K562 (cell line): ENCODE results near the gene ACAA2. TPM values are rescaled to one million over a fixed set of nuclear protein-coding genes. Genes with fewer than 3 reads are reported as not detected.

ENCODE experiments used
- ATAC-seq: fragments of 200-7000 bp; cut with Tn5 transposase; 3 replicates; pipeline ENCODE4 v1.9.1; 2020; ENCODE audit warnings: moderate library complexity
- BruUV-seq: library from RNA; stranded (reverse); fragments of 400-500 nt; replicated peaks from 2 replicates; lab custom pipeline; 2021; lab: Mats Ljungman, UMichigan
- CTCF ChIA-PET: fragments of 300-600 bp; formaldehyde crosslinking; extraction: SDS; loops from one replicate; lab custom pipeline; 2021; ENCODE audit warnings: low intra/inter-chr PET ratio; lab: Yijun Ruan, JAX
- POLR2A ChIA-PET: fragments of 300-600, 350-650 bp; sonication (Branson Sonifier 250); formaldehyde crosslinking; extraction: SDS; loops from one replicate; lab custom pipeline; 2021; ENCODE audit warnings: antibody characterized with exemption, inconsistent platforms; lab: Yijun Ruan, JAX
- DNase-seq, 4 experiments: peaks; one replicate each; pipeline versions ENCODE4 v3.0.0 to v3.0.0-alpha.2; 2011 to 2018; ENCODE audit warnings: low spot score in 3 of 4, mixed read lengths in 3 of 4; ENCODE audit errors: extremely low read depth in 1 of 4
- FAIRE-seq: peaks from 2 replicates; lab custom pipeline; 2011; peaks lifted over from hg19 to GRCh38; lab: Jason Lieb, UNC
- H2AFZ ChIP-seq: 2 replicates; pipeline ENCODE4 v1.6.0; 2011; ENCODE audit warnings: low read depth, low read length, control low read depth, inconsistent platforms
- H3K27ac ChIP-seq: fragments of 200-600 bp; 3 replicates; pipeline ENCODE4 v1.8.0; 2011; ENCODE audit warnings: low read depth, mild to moderate bottlenecking, control low read depth, inconsistent platforms, low read length, moderate library complexity, mixed read lengths; ENCODE audit errors: extremely low read depth
- H3K27me3 ChIP-seq, 2 experiments: fragments of 300-600 bp in 1 of 2; 2 replicates in 1 of 2; 3 replicates in 1 of 2; pipeline versions ENCODE4 v1.6.0 to v1.8.0; 2011; ENCODE audit warnings: inconsistent platforms in 2 of 2, low read length in 2 of 2, mild to moderate bottlenecking in 1 of 2, mixed read lengths in 1 of 2, moderate library complexity in 1 of 2; ENCODE audit not compliant: control insufficient read depth in 2 of 2, insufficient read depth in 2 of 2
- H3K36me3 ChIP-seq: fragments of 300-600 bp; 3 replicates; pipeline ENCODE4 v1.8.0; 2011; ENCODE audit warnings: mild to moderate bottlenecking, low read length, inconsistent platforms; ENCODE audit not compliant: control insufficient read depth, insufficient read depth
- H3K4me1 ChIP-seq, 2 experiments: fragments of 200-600 bp in 1 of 2; replicated peaks in 1 of 2; 2 replicates in 1 of 2; 3 replicates in 1 of 2; pipeline versions ENCODE4 v1.5.1 to v1.8.0; 2011; ENCODE audit warnings: inconsistent platforms in 2 of 2, low read length in 2 of 2, mild to moderate bottlenecking in 1 of 2, mixed read lengths in 1 of 2, moderate library complexity in 1 of 2; ENCODE audit not compliant: control insufficient read depth in 2 of 2, insufficient read depth in 2 of 2
- H3K4me2 ChIP-seq: 2 replicates; pipeline ENCODE4 v1.6.1; 2011; ENCODE audit warnings: low read length, control low read depth, inconsistent platforms, mixed read lengths; ENCODE audit not compliant: insufficient read depth
- H3K4me3 ChIP-seq: fragments of 200-600 bp; sonication (generic), shearing (Covaris generic); 2 replicates; pipeline ENCODE4 v1.5.1; 2016; ENCODE audit warnings: control low read depth, inconsistent platforms
- H3K79me2 ChIP-seq: fragments of 200-600 bp; 3 replicates; pipeline ENCODE4 v1.8.0; 2011; ENCODE audit warnings: low read length, inconsistent platforms; ENCODE audit not compliant: control insufficient read depth, insufficient read depth
- H3K9ac ChIP-seq, 2 experiments: 2 replicates each; pipeline versions ENCODE4 v1.6.0 to v1.6.1; 2011; ENCODE audit warnings: low read depth in 2 of 2, low read length in 2 of 2, control low read depth in 1 of 2, inconsistent platforms in 1 of 2, mild to moderate bottlenecking in 1 of 2, mixed read lengths in 1 of 2; ENCODE audit not compliant: insufficient read depth in 1 of 2
- H3K9me1 ChIP-seq: one replicate; pipeline ENCODE4 v1.6.0; 2011; ENCODE audit warnings: inconsistent platforms, mild to moderate bottlenecking, low read length, moderate library complexity; ENCODE audit not compliant: control insufficient read depth, insufficient read depth
- H3K9me3 ChIP-seq: replicated peaks from 2 replicates; pipeline ENCODE4 v1.5.1; 2011; ENCODE audit warnings: low read depth, low read length, inconsistent platforms; ENCODE audit not compliant: control insufficient read depth, insufficient read depth
- H4K20me1 ChIP-seq: replicated peaks from 2 replicates; pipeline ENCODE4 v1.6.1; 2011; ENCODE audit warnings: low read length, inconsistent platforms, mixed read lengths; ENCODE audit not compliant: control insufficient read depth, insufficient read depth
- ESRRA ChIP-seq: fragments of 450-650 bp; IDR thresholded peaks from 2 replicates; pipeline ENCODE4 v1.6.1; 2014; ENCODE audit warnings: low read depth, mild to moderate bottlenecking, moderate library complexity, borderline replicate concordance
- MCM5 ChIP-seq: fragments of 450-650 bp; IDR thresholded peaks from 2 replicates; pipeline ENCODE4 v1.6.1; 2016; ENCODE audit warnings: low read depth
- NRF1 ChIP-seq, 2 experiments: fragments of 450-650 bp; IDR thresholded peaks in 1 of 2; conservative IDR thresholded peaks in 1 of 2; 2 replicates each; pipeline ENCODE4 v1.6.1; 2014; ENCODE audit warnings: mild to moderate bottlenecking in 2 of 2
- WGBS: fragments of 100-300 bp; shearing (Covaris generic); methylation state at CpG from one replicate; pipeline ENCODE4 v1.1.6; 2016; ENCODE audit warnings: low coverage, mixed read lengths; ENCODE audit not compliant: insufficient coverage; ENCODE audit errors: missing lambda C conversion rate; 5-methylcytosine and 5-hydroxymethylcytosine counted together
- in situ Hi-C: fragments of 300-500 bp; cut with MboI; formaldehyde crosslinking; loops from 4 replicates; pipeline ENCODE4 v1.15.0; 2018; ENCODE audit warnings: inconsistent platforms, mixed read lengths
- intact Hi-C: fragments of 100-400 bp; cut with micrococcal nuclease; formaldehyde crosslinking; loops from 2 replicates; pipeline ENCODE4 v1.14.2; 2022
- polyA plus RNA-seq, 8 experiments: library from polyadenylated mRNA; depleted of rRNA in 4 of 8; stranded (reverse) in 5 of 8; unstranded in 3 of 8; fragments of >200 nt; fragmentation: Nextera tagmentation in 2 of 8; fragmentation: Illumina TruSeq in 1 of 8; extraction: Ambion mirVana in 2 of 8; extraction: Trizol in 1 of 8; gene quantifications; 2 replicates each; pipeline versions ENCODE4 v1.2.1 to v1.2.3, GENCODE V29; 2011 to 2014; ENCODE audit warnings: inconsistent platforms in 1 of 8, missing spikeins in 1 of 8
- total RNA-seq, 7 experiments: library from RNA; depleted of rRNA in 6 of 7; stranded (reverse); fragments of >200 nt in 6 of 7; fragmentation: Illumina TruSeq in 2 of 7; extraction: Trizol in 2 of 7; gene quantifications; 2 replicates each; pipeline versions ENCODE4 v1.2.1 to v1.2.3, GENCODE V29; 2011 to 2021; ENCODE audit warnings: low replicate concordance in 1 of 7
- TF ChIP-seq, protein P1 (sequence below), 2 experiments: IDR thresholded peaks; 2 replicates each; pipeline ENCODE4 v1.6.1; 2011; ENCODE audit warnings: borderline replicate concordance in 1 of 2, control low read depth in 1 of 2, low read depth in 1 of 2, low read length in 1 of 2, mild to moderate bottlenecking in 1 of 2, mixed read lengths in 1 of 2, moderate library complexity in 1 of 2; ENCODE audit not compliant: insufficient read depth in 1 of 2, insufficient read length in 1 of 2, poor library complexity in 1 of 2, severe bottlenecking in 1 of 2; ENCODE audit errors: extremely low read depth in 1 of 2
- TF ChIP-seq, protein P2 (sequence below): fragments of 250-450 bp; sonication (Bioruptor Pico); IDR thresholded peaks from 2 replicates; pipeline ENCODE4 v1.8.0; 2021; ENCODE audit warnings: moderate library complexity, mild to moderate bottlenecking, inconsistent platforms
- TF ChIP-seq, protein P3 (sequence below): fragments of 450-650 bp; IDR thresholded peaks from 2 replicates; pipeline ENCODE4 v1.6.1; 2017; ENCODE audit warnings: antibody characterized with exemption, mild to moderate bottlenecking
- TF ChIP-seq, protein P4 (sequence below), 2 experiments: IDR thresholded peaks; 2 replicates each; pipeline ENCODE4 v1.6.1; 2012; ENCODE audit warnings: improper control_type of control experiment in 2 of 2, low read depth in 2 of 2, low read length in 2 of 2, borderline replicate concordance in 1 of 2
- TF ChIP-seq, protein P5 (sequence below), 2 experiments: fragments of 450-650 bp; conservative IDR thresholded peaks; 2 replicates each; pipeline ENCODE4 v1.6.1; 2017; ENCODE audit warnings: mild to moderate bottlenecking in 2 of 2, moderate library complexity in 2 of 2

The ACAA2 gene
- total and polyA plus RNA-seq, 9 of the 15 experiments (the other 6 are each of a cell fraction or from before 2014, with no cell fraction given): 13.2 to 31.5 (median 21.7) TPM

DNA sequence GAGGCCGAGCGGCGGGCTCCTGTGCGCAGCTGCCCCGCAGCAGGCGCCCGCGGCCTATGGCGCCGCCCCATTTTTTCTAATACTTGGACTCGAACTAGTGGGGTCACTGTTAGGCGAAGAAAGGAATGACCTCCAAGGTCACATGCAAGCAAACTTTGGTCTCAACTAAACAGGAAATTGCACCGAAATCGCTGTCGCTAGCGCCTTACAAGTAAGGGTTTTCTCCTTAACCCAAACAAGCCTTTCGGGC lies 339 bp downstream of the ACAA2 start:
- CTCF ChIA-PET: no interaction called here
- TF ChIP-seq ESRRA (peak; percentile 81), NRF1 (conservative IDR thresholded peaks at IDR 0.05 in 1 of 2, IDR thresholded peaks at IDR 0.05 in 1 of 2) (peak; percentile 78 to 81), MCM5 (no peak)
- TF ChIP-seq, protein P1, sequence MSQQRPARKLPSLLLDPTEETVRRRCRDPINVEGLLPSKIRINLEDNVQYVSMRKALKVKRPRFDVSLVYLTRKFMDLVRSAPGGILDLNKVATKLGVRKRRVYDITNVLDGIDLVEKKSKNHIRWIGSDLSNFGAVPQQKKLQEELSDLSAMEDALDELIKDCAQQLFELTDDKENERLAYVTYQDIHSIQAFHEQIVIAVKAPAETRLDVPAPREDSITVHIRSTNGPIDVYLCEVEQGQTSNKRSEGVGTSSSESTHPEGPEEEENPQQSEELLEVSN (IDR thresholded peaks at IDR 0.05; ENCODE audit: borderline replicate concordance in 1 of 2, extremely low read depth in 1 of 2, insufficient read depth in 1 of 2, insufficient read length in 1 of 2, low read depth in 1 of 2, low read length in 1 of 2, poor library complexity in 1 of 2, severe bottlenecking in 1 of 2): peak in 1 of 2 experiments; percentile 16
- TF ChIP-seq, protein P2, sequence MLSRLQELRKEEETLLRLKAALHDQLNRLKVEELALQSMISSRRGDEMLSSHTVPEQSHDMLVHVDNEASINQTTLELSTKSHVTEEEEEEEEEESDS: no peak
- TF ChIP-seq, protein P3, sequence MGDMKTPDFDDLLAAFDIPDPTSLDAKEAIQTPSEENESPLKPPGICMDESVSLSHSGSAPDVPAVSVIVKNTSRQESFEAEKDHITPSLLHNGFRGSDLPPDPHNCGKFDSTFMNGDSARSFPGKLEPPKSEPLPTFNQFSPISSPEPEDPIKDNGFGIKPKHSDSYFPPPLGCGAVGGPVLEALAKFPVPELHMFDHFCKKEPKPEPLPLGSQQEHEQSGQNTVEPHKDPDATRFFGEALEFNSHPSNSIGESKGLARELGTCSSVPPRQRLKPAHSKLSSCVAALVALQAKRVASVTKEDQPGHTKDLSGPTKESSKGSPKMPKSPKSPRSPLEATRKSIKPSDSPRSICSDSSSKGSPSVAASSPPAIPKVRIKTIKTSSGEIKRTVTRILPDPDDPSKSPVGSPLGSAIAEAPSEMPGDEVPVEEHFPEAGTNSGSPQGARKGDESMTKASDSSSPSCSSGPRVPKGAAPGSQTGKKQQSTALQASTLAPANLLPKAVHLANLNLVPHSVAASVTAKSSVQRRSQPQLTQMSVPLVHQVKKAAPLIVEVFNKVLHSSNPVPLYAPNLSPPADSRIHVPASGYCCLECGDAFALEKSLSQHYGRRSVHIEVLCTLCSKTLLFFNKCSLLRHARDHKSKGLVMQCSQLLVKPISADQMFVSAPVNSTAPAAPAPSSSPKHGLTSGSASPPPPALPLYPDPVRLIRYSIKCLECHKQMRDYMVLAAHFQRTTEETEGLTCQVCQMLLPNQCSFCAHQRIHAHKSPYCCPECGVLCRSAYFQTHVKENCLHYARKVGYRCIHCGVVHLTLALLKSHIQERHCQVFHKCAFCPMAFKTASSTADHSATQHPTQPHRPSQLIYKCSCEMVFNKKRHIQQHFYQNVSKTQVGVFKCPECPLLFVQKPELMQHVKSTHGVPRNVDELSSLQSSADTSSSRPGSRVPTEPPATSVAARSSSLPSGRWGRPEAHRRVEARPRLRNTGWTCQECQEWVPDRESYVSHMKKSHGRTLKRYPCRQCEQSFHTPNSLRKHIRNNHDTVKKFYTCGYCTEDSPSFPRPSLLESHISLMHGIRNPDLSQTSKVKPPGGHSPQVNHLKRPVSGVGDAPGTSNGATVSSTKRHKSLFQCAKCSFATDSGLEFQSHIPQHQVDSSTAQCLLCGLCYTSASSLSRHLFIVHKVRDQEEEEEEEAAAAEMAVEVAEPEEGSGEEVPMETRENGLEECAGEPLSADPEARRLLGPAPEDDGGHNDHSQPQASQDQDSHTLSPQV: 0 out of 2 replicates have a peak, but pooled peaks have one; percentile 18
- TF ChIP-seq, protein P4, sequence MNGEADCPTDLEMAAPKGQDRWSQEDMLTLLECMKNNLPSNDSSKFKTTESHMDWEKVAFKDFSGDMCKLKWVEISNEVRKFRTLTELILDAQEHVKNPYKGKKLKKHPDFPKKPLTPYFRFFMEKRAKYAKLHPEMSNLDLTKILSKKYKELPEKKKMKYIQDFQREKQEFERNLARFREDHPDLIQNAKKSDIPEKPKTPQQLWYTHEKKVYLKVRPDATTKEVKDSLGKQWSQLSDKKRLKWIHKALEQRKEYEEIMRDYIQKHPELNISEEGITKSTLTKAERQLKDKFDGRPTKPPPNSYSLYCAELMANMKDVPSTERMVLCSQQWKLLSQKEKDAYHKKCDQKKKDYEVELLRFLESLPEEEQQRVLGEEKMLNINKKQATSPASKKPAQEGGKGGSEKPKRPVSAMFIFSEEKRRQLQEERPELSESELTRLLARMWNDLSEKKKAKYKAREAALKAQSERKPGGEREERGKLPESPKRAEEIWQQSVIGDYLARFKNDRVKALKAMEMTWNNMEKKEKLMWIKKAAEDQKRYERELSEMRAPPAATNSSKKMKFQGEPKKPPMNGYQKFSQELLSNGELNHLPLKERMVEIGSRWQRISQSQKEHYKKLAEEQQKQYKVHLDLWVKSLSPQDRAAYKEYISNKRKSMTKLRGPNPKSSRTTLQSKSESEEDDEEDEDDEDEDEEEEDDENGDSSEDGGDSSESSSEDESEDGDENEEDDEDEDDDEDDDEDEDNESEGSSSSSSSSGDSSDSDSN (IDR thresholded peaks at IDR 0.05; ENCODE audit: borderline replicate concordance in 1 of 2, low read depth in 2 of 2, low read length in 2 of 2): 0 out of 4 replicates have a peak, but pooled peaks of 1 of the 2 experiments have one; percentile 9
- TF ChIP-seq, protein P5, sequence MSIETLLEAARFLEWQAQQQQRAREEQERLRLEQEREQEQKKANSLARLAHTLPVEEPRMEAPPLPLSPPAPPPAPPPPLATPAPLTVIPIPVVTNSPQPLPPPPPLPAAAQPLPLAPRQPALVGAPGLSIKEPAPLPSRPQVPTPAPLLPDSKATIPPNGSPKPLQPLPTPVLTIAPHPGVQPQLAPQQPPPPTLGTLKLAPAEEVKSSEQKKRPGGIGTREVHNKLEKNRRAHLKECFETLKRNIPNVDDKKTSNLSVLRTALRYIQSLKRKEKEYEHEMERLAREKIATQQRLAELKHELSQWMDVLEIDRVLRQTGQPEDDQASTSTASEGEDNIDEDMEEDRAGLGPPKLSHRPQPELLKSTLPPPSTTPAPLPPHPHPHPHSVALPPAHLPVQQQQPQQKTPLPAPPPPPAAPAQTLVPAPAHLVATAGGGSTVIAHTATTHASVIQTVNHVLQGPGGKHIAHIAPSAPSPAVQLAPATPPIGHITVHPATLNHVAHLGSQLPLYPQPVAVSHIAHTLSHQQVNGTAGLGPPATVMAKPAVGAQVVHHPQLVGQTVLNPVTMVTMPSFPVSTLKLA (conservative IDR thresholded peaks at IDR 0.05): 0 out of 4 replicates have a peak, but pooled peaks of 1 of the 2 experiments have one; percentile 15

More for the DNA sequence above, 339 bp downstream of the ACAA2 start:
- POLR2A ChIA-PET: interaction anchor here (0.9 to 1.9 kb wide), 2 partner anchors 9 to 19 kb away, joined by 3 to 5 read pairs; no protein-coding TSS in a partner anchor
- peak overlapping the region; percentile 62 for H3K4me3 ChIP-seq
- H3K27me3 ChIP-seq: no peaks in the 10 kb centered on the region
- H3K4me1 ChIP-seq: peaks cover 8 to 21% of the 10 kb centered on the region in 2 experiments; a peak in 4 of 5 replicates
- H3K4me2 ChIP-seq: peak overlapping the region; percentile 88
- ATAC-seq (peak; percentile 58), DNase-seq (peak; percentile 17 to 48 (median 24)), FAIRE-seq (no peak)
- no TSS peak for BruUV-seq
- no peaks in the 10 kb centered on the region for H3K36me3 ChIP-seq
- peak overlapping the region; percentile 96 for H2AFZ ChIP-seq
- no peaks in the 10 kb centered on the region for H3K9me1 ChIP-seq
- no peaks in the 10 kb centered on the region; the same call in 1 of the 2 replicates for H3K9me3 ChIP-seq
- in situ Hi-C loops: no loop called here
- H3K9ac ChIP-seq: peak overlapping the region; percentile 86 to 92
- H4K20me1 ChIP-seq: no peaks in the 10 kb centered on the region
- peak overlapping the region; percentile 88 for H3K27ac ChIP-seq
- peaks cover 10% of the 10 kb centered on the region; the same call in 2 of the 3 replicates for H3K79me2 ChIP-seq
- intact Hi-C loops: no loop called here
- 2% methylated on average over 17 of the region's 17 CpGs for WGBS
